Psoas muscle (tissue), 8 donors: Measurements from ENCODE around the gene SMURF2. TPM values are rescaled to one million over a fixed set of nuclear protein-coding genes. Genes with fewer than 3 reads are reported as not detected.

Source experiments
- ATAC-seq, 4 donors: fragments of 200-7000 bp; cut with Tn5 transposase; one replicate each; pipeline ENCODE4 v1.9.1; 2020; ENCODE audit warnings: moderate library complexity in 3 of 4, mild to moderate bottlenecking in 2 of 4
- DNase-seq, 2 donors: peaks; one replicate each; pipeline ENCODE4 v3.0.0-alpha.2; 2020
- H3K27ac ChIP-seq: fragments of 200-600 bp; one replicate; pipeline ENCODE4 v1.8.0; 2022
- H3K27me3 ChIP-seq, 3 donors: fragments of 200-600 bp in 1 of 3; one replicate each; pipeline versions ENCODE4 v1.6.1 to v1.8.0; 2013 to 2022; ENCODE audit warnings: low read length in 2 of 3, mild to moderate bottlenecking in 2 of 3, moderate library complexity in 1 of 3; ENCODE audit not compliant: insufficient read depth in 3 of 3
- H3K36me3 ChIP-seq, 2 donors: fragments of 200-600 bp in 1 of 2; one replicate each; pipeline versions ENCODE4 v1.6.1 to v1.8.0; 2013 to 2022; ENCODE audit warnings: low read depth in 1 of 2, mild to moderate bottlenecking in 1 of 2, moderate library complexity in 1 of 2; ENCODE audit not compliant: insufficient read depth in 1 of 2
- H3K4me1 ChIP-seq: fragments of 200-600 bp; one replicate; pipeline ENCODE4 v1.8.0; 2022
- H3K4me3 ChIP-seq: fragments of 200-600 bp; one replicate; pipeline ENCODE4 v1.8.0; 2022; ENCODE audit warnings: mild to moderate bottlenecking
- H3K9me3 ChIP-seq: fragments of 200-600 bp; one replicate; pipeline ENCODE4 v1.8.0; 2022
- CTCF ChIP-seq: fragments of 200-600 bp; IDR thresholded peaks from one replicate; pipeline ENCODE4 v1.8.0; 2022; ENCODE audit warnings: antibody characterized with exemption
- WGBS, 3 donors: extraction: QIAGEN DNeasy Blood & Tissue Kit; methylation state at CpG; one replicate each; pipeline versions ENCODE4 v1.1.6 to v1.1.7; 2013; 5-methylcytosine and 5-hydroxymethylcytosine counted together
- intact Hi-C, 2 donors: fragments of 100-400 bp; cut with DNase I; formaldehyde crosslinking; loops; one replicate each; pipeline versions ENCODE4 v1.11.0 to v1.14.2; 2022
- polyA plus RNA-seq, 3 donors: library from polyadenylated mRNA; stranded (reverse); fragments of 200-250 nt; gene quantifications; one replicate each; pipeline ENCODE4 v1.2.3, GENCODE V29; 2013
- total RNA-seq, 4 donors: library from RNA; stranded (reverse); fragmentation: NEBNext Ultra II Directional in 2 of 4; extraction: Animal tissue kit (Norgen Biotek cat#: 25700) in 2 of 4; gene quantifications; one replicate each; pipeline versions ENCODE4 v1.2.1 to v1.2.4, GENCODE V29; 2021 to 2023
- donor health status: healthy with polysubstance abuse.
- donor health status: DM: no; HTN: no; CAD: no; lungs with moderate emphysema.
- donor health status: Bipolar disorder and iron deficiency.
- donor health status: healthy.
- donor health status: DM: yes; HTN: yes; CAD: no.
- donor health status: DM: no; HTN: no; CAD: no.
- donor health status: DM: no; HTN: no; CAD: no.
- donor health status: DM: yes; HTN: yes; CAD: no.

SMURF2 gene
- total and polyA plus RNA-seq, 7 donors: 4.3 to 12.0 (median 8.3) TPM

DNA sequence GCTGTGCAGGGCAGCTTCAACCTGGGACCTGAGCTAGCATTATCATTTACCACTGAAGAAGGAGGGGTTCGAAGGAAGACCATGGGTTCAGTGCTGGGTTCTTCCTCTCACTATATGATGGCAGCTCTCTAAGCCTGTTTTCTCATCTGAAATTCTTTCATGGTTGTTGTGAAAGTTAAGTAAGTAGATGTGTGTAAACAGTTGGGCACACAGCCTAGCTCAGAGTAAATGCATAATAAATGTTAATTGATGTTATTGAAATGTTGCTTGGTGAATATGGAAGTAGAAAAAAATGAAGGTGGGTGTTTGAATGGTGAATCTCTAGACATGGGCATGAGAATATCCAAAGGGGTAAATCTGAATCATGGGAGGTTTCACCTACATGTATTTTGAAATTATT is 146.3 kb downstream of the SMURF2 start:
- DNase-seq (no peak), ATAC-seq (no peak)
- no peak for TF ChIP-seq CTCF
- WGBS, 3 donors: 86 to 96% (median 91%) methylated on average over 1 of the region's 1 CpG
- Histone ChIP-seq H3K4me3 (no peak overlapping the region), H3K27me3 (no peaks in the 10 kb centered on the region), H3K9me3 (no peaks in the 10 kb centered on the region), H3K4me1 (no peaks in the 10 kb centered on the region), H3K27ac (no peak overlapping the region), H3K36me3 (peaks cover 10 to 100% of the 10 kb centered on the region in 2 donors)
- intact Hi-C loops: no loop called here

DNA sequence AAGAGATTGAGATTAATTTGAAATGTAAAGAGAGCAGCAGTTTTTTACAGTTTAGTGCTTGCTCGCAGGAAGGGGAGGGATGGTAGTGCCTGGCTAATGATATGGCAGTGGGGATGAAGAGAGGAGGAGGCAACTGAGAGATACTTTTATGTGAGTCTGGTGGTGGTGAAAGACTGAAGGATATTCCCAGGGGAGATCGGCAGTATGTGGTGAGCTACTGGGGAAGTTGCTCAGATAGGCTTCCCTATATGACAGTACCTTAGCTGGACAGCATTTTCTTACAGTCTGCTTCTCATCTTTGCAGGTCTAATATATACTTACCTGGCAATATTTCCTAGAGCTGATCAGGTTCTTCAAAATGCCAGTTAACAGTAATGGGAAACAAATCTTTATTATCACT is 146.7 kb downstream of the SMURF2 start:
- Histone ChIP-seq H3K4me3 (no peak overlapping the region), H3K27me3 (no peaks in the 10 kb centered on the region), H3K27ac (no peak overlapping the region), H3K36me3 (peaks cover 10 to 100% of the 10 kb centered on the region in 2 donors), H3K9me3 (no peaks in the 10 kb centered on the region), H3K4me1 (no peaks in the 10 kb centered on the region)
- DNase-seq (no peak), ATAC-seq (no peak)
- WGBS, 3 donors: 75 to 84% (median 75%) methylated on average over 2 of the region's 2 CpGs
- intact Hi-C loops: no loop called here
- no peak for TF ChIP-seq CTCF

- ATAC-seq: no peak
- no peaks in the 10 kb centered on the region for H3K27me3 ChIP-seq
- peaks cover 25% of the 10 kb centered on the region for H3K4me1 ChIP-seq
- H3K36me3 ChIP-seq: peaks cover 4 to 65% of the 10 kb centered on the region in 2 donors
- H3K27ac ChIP-seq: no peak overlapping the region
- no peaks in the 10 kb centered on the region for H3K9me3 ChIP-seq
- TF ChIP-seq CTCF: no peak
- no peak overlapping the region for H3K4me3 ChIP-seq
- intact Hi-C loops: loop anchor here in 1 of 2 donors (5.0 kb wide), 2 partner anchors 87 to 682 kb away; partner anchors contain the start of genes FTSJ3 and PSMC5
- 72 to 85% (median 75%) methylated on average over 6 of the region's 6 CpGs for WGBS, 3 donors
- no peak for DNase-seq
Observed at GRCh38 chr17:64509179-64509578, 152.9 kb downstream of the SMURF2 start.

DNA sequence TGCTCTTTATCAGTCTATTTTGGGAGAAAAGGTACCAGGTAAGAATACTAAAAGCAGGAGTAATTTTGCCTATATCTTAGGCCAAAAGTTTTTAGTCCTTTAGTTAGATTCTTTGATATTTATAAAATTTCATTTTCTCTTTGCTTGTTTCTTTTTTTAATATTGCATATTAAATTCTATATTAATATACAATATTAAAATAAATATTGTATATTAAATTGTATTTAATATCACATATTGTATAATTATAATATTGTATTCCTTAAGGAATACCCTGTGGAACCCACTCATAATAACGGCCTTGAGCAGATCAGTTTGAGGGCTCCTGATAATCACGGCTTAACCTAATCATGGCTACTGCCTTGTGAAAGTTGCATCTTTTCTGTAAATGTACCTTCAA is 153.4 kb downstream of the SMURF2 start:
- ATAC-seq (no peak), DNase-seq (no peak)
- Histone ChIP-seq H3K9me3 (no peaks in the 10 kb centered on the region), H3K4me3 (peak overlapping the region; percentile 97), H3K27me3 (no peaks in the 10 kb centered on the region), H3K27ac (no peak overlapping the region), H3K4me1 (peaks cover 30% of the 10 kb centered on the region), H3K36me3 (peaks cover 4 to 65% of the 10 kb centered on the region in 2 donors)
- 81 to 88% (median 81%) methylated on average over 2 of the region's 2 CpGs for WGBS, 3 donors
- no peak for TF ChIP-seq CTCF
- intact Hi-C loops: loop anchor here in 1 of 2 donors (5.0 kb wide), 2 partner anchors 86 to 681 kb away; partner anchors contain the start of genes FTSJ3 and PSMC5

GRCh38 chr17:64507413-64507782 is 154.7 kb downstream of the SMURF2 start:
- peak; percentile 50 for TF ChIP-seq CTCF
- intact Hi-C loops: loop anchor here in 1 of 2 donors (5.0 kb wide), 2 partner anchors 85 to 680 kb away; partner anchors contain the start of genes FTSJ3 and PSMC5
- WGBS, 3 donors: 0% methylated on average over 13 of the region's 13 CpGs
- ATAC-seq (peak; percentile 2 to 26 (median 16)), DNase-seq (peak in 1 of 2 donors; percentile 19)
- Histone ChIP-seq H3K36me3 (peaks cover 10 to 65% of the 10 kb centered on the region in 2 donors), H3K9me3 (no peaks in the 10 kb centered on the region), H3K4me1 (peaks cover 42% of the 10 kb centered on the region), H3K27ac (peak overlapping the region; percentile 100), H3K27me3 (no peaks in the 10 kb centered on the region), H3K4me3 (peak overlapping the region; percentile 97)
